HepG2 (cell line): ENCODE results near the gene GADL1. TPM values are rescaled to one million over a fixed set of nuclear protein-coding genes. Genes with fewer than 3 reads are reported as not detected.

Source experiments
- ATAC-seq: fragments of 200-7000 bp; cut with Tn5 transposase; 3 replicates; pipeline ENCODE4 v1.9.1; 2020; ENCODE audit warnings: mild to moderate bottlenecking, moderate library complexity
- BruUV-seq: library from RNA; stranded (reverse); fragments of 400-500 nt; replicated peaks from 2 replicates; lab custom pipeline; 2021; lab: Mats Ljungman, UMichigan
- CTCF ChIA-PET: fragments of 300-600 bp; formaldehyde crosslinking; extraction: SDS; loops from one replicate; lab custom pipeline; 2021; ENCODE audit warnings: low total read pairs, inconsistent platforms, low intra/inter-chr PET ratio; lab: Yijun Ruan, JAX
- POLR2A ChIA-PET: fragments of 350-600 bp; sonication (Branson Sonifier 250); formaldehyde crosslinking; loops from one replicate; lab custom pipeline; 2020; ENCODE audit warnings: antibody characterized with exemption, inconsistent platforms; lab: Yijun Ruan, JAX
- DNase-seq: peaks from one replicate; pipeline ENCODE4 v3.0.0-alpha.2; 2015; ENCODE audit warnings: low spot score
- FAIRE-seq: peaks from 3 replicates; lab custom pipeline; 2011; peaks lifted over from hg19 to GRCh38; lab: Jason Lieb, UNC
- H2AFZ ChIP-seq: one replicate; pipeline ENCODE4 v1.6.1; 2011; ENCODE audit warnings: low read length, inconsistent platforms
- H3K27ac ChIP-seq: fragments of 300-600 bp; 3 replicates; pipeline ENCODE4 v1.8.0; 2011; ENCODE audit warnings: mixed run types, mild to moderate bottlenecking, mixed read lengths, low read length, inconsistent platforms; ENCODE audit not compliant: insufficient read depth; ENCODE audit errors: extremely low read length
- H3K27me3 ChIP-seq, 2 experiments: fragments of 200-600 bp in 1 of 2; 2 replicates in 1 of 2; 3 replicates in 1 of 2; pipeline versions ENCODE4 v1.6.0 to v1.8.0; 2011; ENCODE audit warnings: low read length in 2 of 2, mild to moderate bottlenecking in 2 of 2, moderate library complexity in 2 of 2, inconsistent platforms in 1 of 2; ENCODE audit not compliant: insufficient read depth in 2 of 2, control insufficient read depth in 1 of 2
- H3K36me3 ChIP-seq, 2 experiments: fragments of 200-600 bp in 1 of 2; replicated peaks in 1 of 2; 2 replicates in 1 of 2; 3 replicates in 1 of 2; pipeline versions ENCODE4 v1.5.1 to v1.8.0; 2011; ENCODE audit warnings: low read length in 2 of 2, inconsistent platforms in 1 of 2; ENCODE audit not compliant: insufficient read depth in 2 of 2, control insufficient read depth in 1 of 2
- H3K4me1 ChIP-seq: 2 replicates; pipeline ENCODE4 v1.5.1; 2012; ENCODE audit warnings: low read length, inconsistent platforms; ENCODE audit not compliant: insufficient read depth
- H3K4me2 ChIP-seq: 2 replicates; pipeline ENCODE4 v1.6.0; 2011; ENCODE audit warnings: low read depth, low read length, inconsistent platforms
- H3K4me3 ChIP-seq, 3 experiments: fragments of 200-600 bp in 1 of 3; sonication (generic), shearing (Covaris generic) in 1 of 3; replicated peaks in 1 of 3; 2 replicates each; pipeline ENCODE4 v1.5.1; 2011 to 2016; ENCODE audit warnings: low read length in 3 of 3, inconsistent platforms in 2 of 3, low read depth in 2 of 3, mild to moderate bottlenecking in 2 of 3, control low read depth in 1 of 3, mixed read lengths in 1 of 3; ENCODE audit not compliant: insufficient read depth in 1 of 3
- H3K79me2 ChIP-seq: one replicate; pipeline ENCODE4 v1.6.1; 2011; ENCODE audit warnings: low read length, inconsistent platforms; ENCODE audit not compliant: insufficient read depth
- H3K9ac ChIP-seq: 2 replicates; pipeline ENCODE4 v1.6.0; 2011; ENCODE audit warnings: mild to moderate bottlenecking, low read depth, low read length, inconsistent platforms; ENCODE audit not compliant: insufficient read depth
- H3K9me3 ChIP-seq: 2 replicates; pipeline ENCODE4 v1.5.1; 2012; ENCODE audit warnings: mild to moderate bottlenecking, low read length
- H4K20me1 ChIP-seq: 2 replicates; pipeline ENCODE4 v1.6.0; 2011; ENCODE audit warnings: inconsistent platforms, mild to moderate bottlenecking, low read length, moderate library complexity; ENCODE audit not compliant: insufficient read depth
- CCAR2 ChIP-seq: fragments of 200-400 bp; formaldehyde crosslinking; optimal IDR thresholded peaks from 2 replicates; pipeline ENCODE3; 2018; ENCODE audit warnings: low read depth, mild to moderate bottlenecking, low read length, moderate library complexity
- GFI1 ChIP-seq: sonication (generic); formaldehyde crosslinking; IDR thresholded peaks from 2 replicates; pipeline ENCODE4 v1.5.0; 2020; ENCODE audit warnings: missing genetic modification reagents, mild to moderate bottlenecking, borderline replicate concordance
- KMT2A ChIP-seq: sonication (generic); formaldehyde crosslinking; IDR thresholded peaks from 2 replicates; pipeline ENCODE4 v1.4.0; 2020; ENCODE audit warnings: missing genetic modification reagents
- KMT2B ChIP-seq: IDR thresholded peaks from 2 replicates; pipeline ENCODE4 v1.6.1; 2016; ENCODE audit warnings: missing genetic modification reagents, missing compliant biosample characterization
- NR1H2 ChIP-seq: sonication (generic); formaldehyde crosslinking; IDR thresholded peaks from 2 replicates; pipeline ENCODE4 v1.8.1; 2022; ENCODE audit warnings: low read depth, missing genetic modification reagents, borderline replicate concordance
- RARG ChIP-seq: sonication (generic); formaldehyde crosslinking; IDR thresholded peaks from 2 replicates; pipeline ENCODE4 v1.4.0; 2020; ENCODE audit warnings: low read depth, mild to moderate bottlenecking, missing genetic modification reagents
- TEAD2 ChIP-seq: sonication (generic); formaldehyde crosslinking; IDR thresholded peaks from 2 replicates; pipeline ENCODE4 v1.9.0; 2021; ENCODE audit warnings: missing genetic modification reagents
- YEATS2 ChIP-seq: sonication (generic); formaldehyde crosslinking; IDR thresholded peaks from 2 replicates; pipeline ENCODE4 v1.4.0; 2020; ENCODE audit warnings: missing genetic modification reagents, borderline replicate concordance
- ZNF17 ChIP-seq: sonication (generic); formaldehyde crosslinking; IDR thresholded peaks from 2 replicates; pipeline ENCODE4 v1.5.0; 2020; ENCODE audit warnings: mild to moderate bottlenecking, missing genetic modification reagents
- ZNF326 ChIP-seq: sonication (generic); formaldehyde crosslinking; IDR thresholded peaks from 2 replicates; pipeline ENCODE4 v1.4.0; 2020; ENCODE audit warnings: missing genetic modification reagents, borderline replicate concordance
- ZNF558 ChIP-seq: sonication (generic); formaldehyde crosslinking; IDR thresholded peaks from 2 replicates; pipeline ENCODE4 v1.9.0; 2022; ENCODE audit warnings: mild to moderate bottlenecking, missing genetic modification reagents, borderline replicate concordance
- ZNF776 ChIP-seq: sonication (generic); formaldehyde crosslinking; IDR thresholded peaks from 2 replicates; pipeline ENCODE4 v1.4.0; 2020; ENCODE audit warnings: mild to moderate bottlenecking, missing genetic modification reagents
- ZSCAN25 ChIP-seq: sonication (generic); formaldehyde crosslinking; IDR thresholded peaks from 2 replicates; pipeline ENCODE4 v1.8.0; 2022; ENCODE audit warnings: mild to moderate bottlenecking, missing genetic modification reagents
- WGBS: methylation state at CpG from one replicate; pipeline ENCODE4 v1.1.6; 2017; ENCODE audit warnings: low lambda C conversion rate; 5-methylcytosine and 5-hydroxymethylcytosine counted together
- in situ Hi-C: cut with HindIII; loops from 2 replicates; pipeline ENCODE4 v1.10.0; 2017; ENCODE audit warnings: low pct_unique_long_range_greater_than_20kb; ENCODE audit not compliant: extremely low pct_ligation_motif_present
- intact Hi-C: fragments of 100-400 bp; cut with micrococcal nuclease; formaldehyde crosslinking; loops from one replicate; pipeline ENCODE4 v1.10.0; 2022; ENCODE audit not compliant: unreplicated experiment
- polyA plus RNA-seq, 8 experiments: library from polyadenylated mRNA; depleted of rRNA in 3 of 8; stranded (reverse) in 7 of 8; unstranded in 1 of 8; fragments of >200 nt; fragmentation: Illumina TruSeq in 4 of 8; extraction: Trizol in 4 of 8; gene quantifications; 2 replicates each; pipeline versions ENCODE4 v1.2.1 to v1.2.3, GENCODE V29; 2011 to 2016; ENCODE audit warnings: low read depth in 4 of 8, missing spikeins in 1 of 8, mixed read lengths in 1 of 8; ENCODE audit not compliant: insufficient read depth in 1 of 8
- total RNA-seq, 5 experiments: library from RNA; depleted of rRNA; stranded (reverse); fragments of >200 nt; fragmentation: Illumina TruSeq; extraction: Trizol; gene quantifications; 2 replicates each; pipeline ENCODE4 v1.2.3, GENCODE V29; 2016; ENCODE audit warnings: low read depth in 1 of 5
- TF ChIP-seq, protein P1 (sequence below): sonication (generic); formaldehyde crosslinking; IDR thresholded peaks from 2 replicates; pipeline ENCODE4 v1.5.1; 2020; ENCODE audit warnings: missing genetic modification reagents, mild to moderate bottlenecking, borderline replicate concordance
- TF ChIP-seq, protein P2 (sequence below): sonication (generic); formaldehyde crosslinking; IDR thresholded peaks from 2 replicates; pipeline ENCODE4 v1.8.1; 2023; ENCODE audit warnings: mild to moderate bottlenecking, missing genetic modification reagents
- TF ChIP-seq, protein P3 (sequence below): sonication (generic); formaldehyde crosslinking; IDR thresholded peaks from 2 replicates; pipeline ENCODE4 v1.4.0; 2020; ENCODE audit warnings: missing genetic modification reagents
- TF ChIP-seq, protein P4 (sequence below): sonication (generic); formaldehyde crosslinking; conservative IDR thresholded peaks from 2 replicates; pipeline ENCODE4 v1.8.0; 2022; ENCODE audit warnings: low read depth, missing genetic modification reagents

Gene GADL1
- total and polyA plus RNA-seq, 2 of the 13 experiments (the other 11 are each of a cell fraction or from before 2014, with no cell fraction given) = not detected

DNA sequence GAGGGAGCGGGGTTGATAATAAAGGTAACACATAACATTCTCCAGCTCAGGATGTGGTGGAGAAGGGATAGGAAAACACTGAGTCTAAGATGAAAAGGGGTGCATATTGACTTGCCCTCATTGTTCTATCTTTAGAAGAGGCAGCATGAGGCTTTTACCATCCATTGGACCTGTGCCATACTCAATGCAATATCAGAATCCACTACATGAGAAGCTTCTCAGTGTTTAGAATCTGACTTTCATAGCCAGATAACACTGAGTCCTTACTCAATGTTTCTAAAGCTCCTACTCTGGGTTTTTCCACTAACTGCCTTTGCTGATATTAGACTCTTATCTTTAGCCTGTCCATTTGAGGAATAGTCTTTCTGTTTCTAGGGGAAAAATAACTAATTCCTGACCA lies 24.3 kb upstream of the GADL1 start:
- WGBS = 36% methylated on average over 1 of the region's 1 CpG
- CTCF ChIA-PET = no interaction called here
- Histone ChIP-seq H3K36me3 (no peaks in the 10 kb centered on the region), H3K27me3 (peaks cover 0 to 5% of the 10 kb centered on the region in 2 experiments; a peak in 1 of 5 replicates)
- TF ChIP-seq NR1H2 (CRISPR knock-in tag) = no peak
- no peak for TF ChIP-seq ZNF326
- no peak for TF ChIP-seq RARG
- no peak for TF ChIP-seq ZNF776 (CRISPR knock-in tag)
- TF ChIP-seq ZSCAN25 = no peak
- no peak for TF ChIP-seq CCAR2
- TF ChIP-seq KMT2B = no peak
- TF ChIP-seq, protein P1, sequence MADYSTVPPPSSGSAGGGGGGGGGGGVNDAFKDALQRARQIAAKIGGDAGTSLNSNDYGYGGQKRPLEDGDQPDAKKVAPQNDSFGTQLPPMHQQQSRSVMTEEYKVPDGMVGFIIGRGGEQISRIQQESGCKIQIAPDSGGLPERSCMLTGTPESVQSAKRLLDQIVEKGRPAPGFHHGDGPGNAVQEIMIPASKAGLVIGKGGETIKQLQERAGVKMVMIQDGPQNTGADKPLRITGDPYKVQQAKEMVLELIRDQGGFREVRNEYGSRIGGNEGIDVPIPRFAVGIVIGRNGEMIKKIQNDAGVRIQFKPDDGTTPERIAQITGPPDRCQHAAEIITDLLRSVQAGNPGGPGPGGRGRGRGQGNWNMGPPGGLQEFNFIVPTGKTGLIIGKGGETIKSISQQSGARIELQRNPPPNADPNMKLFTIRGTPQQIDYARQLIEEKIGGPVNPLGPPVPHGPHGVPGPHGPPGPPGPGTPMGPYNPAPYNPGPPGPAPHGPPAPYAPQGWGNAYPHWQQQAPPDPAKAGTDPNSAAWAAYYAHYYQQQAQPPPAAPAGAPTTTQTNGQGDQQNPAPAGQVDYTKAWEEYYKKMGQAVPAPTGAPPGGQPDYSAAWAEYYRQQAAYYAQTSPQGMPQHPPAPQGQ (CRISPR knock-in tag) = no peak
- no peak for TF ChIP-seq TEAD2 (CRISPR knock-in tag)
- TF ChIP-seq, protein P2, sequence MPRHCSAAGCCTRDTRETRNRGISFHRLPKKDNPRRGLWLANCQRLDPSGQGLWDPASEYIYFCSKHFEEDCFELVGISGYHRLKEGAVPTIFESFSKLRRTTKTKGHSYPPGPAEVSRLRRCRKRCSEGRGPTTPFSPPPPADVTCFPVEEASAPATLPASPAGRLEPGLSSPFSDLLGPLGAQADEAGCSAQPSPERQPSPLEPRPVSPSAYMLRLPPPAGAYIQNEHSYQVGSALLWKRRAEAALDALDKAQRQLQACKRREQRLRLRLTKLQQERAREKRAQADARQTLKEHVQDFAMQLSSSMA = no peak
- no peak for TF ChIP-seq ZNF558 (CRISPR knock-in tag)
- TF ChIP-seq ZNF17 (CRISPR knock-in tag) = no peak
- TF ChIP-seq, protein P3, sequence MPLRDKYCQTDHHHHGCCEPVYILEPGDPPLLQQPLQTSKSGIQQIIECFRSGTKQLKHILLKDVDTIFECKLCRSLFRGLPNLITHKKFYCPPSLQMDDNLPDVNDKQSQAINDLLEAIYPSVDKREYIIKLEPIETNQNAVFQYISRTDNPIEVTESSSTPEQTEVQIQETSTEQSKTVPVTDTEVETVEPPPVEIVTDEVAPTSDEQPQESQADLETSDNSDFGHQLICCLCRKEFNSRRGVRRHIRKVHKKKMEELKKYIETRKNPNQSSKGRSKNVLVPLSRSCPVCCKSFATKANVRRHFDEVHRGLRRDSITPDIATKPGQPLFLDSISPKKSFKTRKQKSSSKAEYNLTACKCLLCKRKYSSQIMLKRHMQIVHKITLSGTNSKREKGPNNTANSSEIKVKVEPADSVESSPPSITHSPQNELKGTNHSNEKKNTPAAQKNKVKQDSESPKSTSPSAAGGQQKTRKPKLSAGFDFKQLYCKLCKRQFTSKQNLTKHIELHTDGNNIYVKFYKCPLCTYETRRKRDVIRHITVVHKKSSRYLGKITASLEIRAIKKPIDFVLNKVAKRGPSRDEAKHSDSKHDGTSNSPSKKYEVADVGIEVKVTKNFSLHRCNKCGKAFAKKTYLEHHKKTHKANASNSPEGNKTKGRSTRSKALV (CRISPR knock-in tag) = no peak
- TF ChIP-seq KMT2A (CRISPR knock-in tag) = no peak
- no peak for TF ChIP-seq YEATS2
- no peak for TF ChIP-seq GFI1
- TF ChIP-seq, protein P4, sequence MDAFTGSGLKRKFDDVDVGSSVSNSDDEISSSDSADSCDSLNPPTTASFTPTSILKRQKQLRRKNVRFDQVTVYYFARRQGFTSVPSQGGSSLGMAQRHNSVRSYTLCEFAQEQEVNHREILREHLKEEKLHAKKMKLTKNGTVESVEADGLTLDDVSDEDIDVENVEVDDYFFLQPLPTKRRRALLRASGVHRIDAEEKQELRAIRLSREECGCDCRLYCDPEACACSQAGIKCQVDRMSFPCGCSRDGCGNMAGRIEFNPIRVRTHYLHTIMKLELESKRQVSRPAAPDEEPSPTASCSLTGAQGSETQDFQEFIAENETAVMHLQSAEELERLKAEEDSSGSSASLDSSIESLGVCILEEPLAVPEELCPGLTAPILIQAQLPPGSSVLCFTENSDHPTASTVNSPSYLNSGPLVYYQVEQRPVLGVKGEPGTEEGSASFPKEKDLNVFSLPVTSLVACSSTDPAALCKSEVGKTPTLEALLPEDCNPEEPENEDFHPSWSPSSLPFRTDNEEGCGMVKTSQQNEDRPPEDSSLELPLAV (CRISPR knock-in tag) = no peak
- TF ChIP-seq, all 625 proteins: peak for 0
- in situ Hi-C loops (no loop called here), intact Hi-C loops (no loop called here)
- no peak overlapping the region for H3K4me2 ChIP-seq
- H3K27ac ChIP-seq = no peak overlapping the region
- POLR2A ChIA-PET = no interaction called here
- BruUV-seq = no TSS peak
- no peaks in the 10 kb centered on the region for H3K79me2 ChIP-seq
- H3K9me3 ChIP-seq = no peaks in the 10 kb centered on the region
- no peaks in the 10 kb centered on the region for H4K20me1 ChIP-seq
- no peak overlapping the region for H3K9ac ChIP-seq
- no peak for ATAC-seq
- no peak for DNase-seq
- no peaks in the 10 kb centered on the region for H3K4me1 ChIP-seq
- H2AFZ ChIP-seq = no peak overlapping the region
- no peak overlapping the region for H3K4me3 ChIP-seq
- FAIRE-seq = no peak
